Right cardiac atrium (tissue), 5 donors: ENCODE data around the gene CHEK2. TPM values are rescaled to one million over a fixed set of nuclear protein-coding genes. Genes with fewer than 3 reads are reported as not detected.
"Not testable (repeated sequence)": the region's sequence is repeated elsewhere in the genome, so short reads cannot be mapped to it uniquely, and the experiment has no call there.

ENCODE experiments used
- ATAC-seq, 2 donors: fragments of 200-7000 bp; cut with Tn5 transposase; one replicate each; pipeline versions ENCODE4 v1.8.0 to v1.9.1; 2020; ENCODE audit warnings: moderate library complexity in 2 of 2, mild to moderate bottlenecking in 1 of 2
- DNase-seq, 3 donors: peaks; one replicate each; pipeline ENCODE4 v3.0.0-alpha.2; 2020
- H3K27ac ChIP-seq: one replicate; pipeline ENCODE4 v1.5.1; 2013; ENCODE audit warnings: mild to moderate bottlenecking, low read length, control low read depth, moderate library complexity
- H3K27me3 ChIP-seq: one replicate; pipeline ENCODE4 v1.6.1; 2013; ENCODE audit not compliant: control insufficient read depth, insufficient read depth
- H3K4me1 ChIP-seq: one replicate; pipeline ENCODE4 v1.6.1; 2013; ENCODE audit warnings: low read length; ENCODE audit not compliant: control insufficient read depth, insufficient read depth
- H3K4me3 ChIP-seq: one replicate; pipeline ENCODE4 v1.5.1; 2013; ENCODE audit warnings: low read length, control low read depth
- H3K9me3 ChIP-seq: one replicate; pipeline ENCODE4 v1.6.1; 2013; ENCODE audit warnings: low read length; ENCODE audit not compliant: control insufficient read depth
- WGBS: extraction: QIAGEN DNeasy Blood & Tissue Kit; methylation state at CpG from one replicate; pipeline ENCODE4 v1.1.7; 2013; 5-methylcytosine and 5-hydroxymethylcytosine counted together
- intact Hi-C, 4 donors: fragments of 100-400 bp; cut with DNase I; formaldehyde crosslinking; loops; one replicate each; pipeline versions ENCODE4 v1.11.0 to v1.14.0; 2022 to 2023
- polyA plus RNA-seq: library from polyadenylated mRNA; stranded (reverse); fragments of 200-250 nt; gene quantifications from one replicate; pipeline ENCODE4 v1.2.3, GENCODE V29; 2013
- total RNA-seq, 4 donors: library from RNA; stranded (reverse); fragmentation: NEBNext Ultra II Directional; extraction: Animal tissue kit (Norgen Biotek cat#: 25700); gene quantifications; one replicate each; pipeline ENCODE4 v1.2.1, GENCODE V29; 2021
- donor health status: healthy with polysubstance abuse.
- donor health status: DM: no; HTN: yes; CAD: no.
- donor health status: DM: no; HTN: no; CAD: no.
- donor health status: DM: no; HTN: yes; CAD: no; lungs with severe emphysema.
- donor health status: DM: yes; HTN: yes; CAD: no.

The CHEK2 gene
- total and polyA plus RNA-seq, 5 donors, result 2.3 to 12.6 (median 4.1) TPM

DNA sequence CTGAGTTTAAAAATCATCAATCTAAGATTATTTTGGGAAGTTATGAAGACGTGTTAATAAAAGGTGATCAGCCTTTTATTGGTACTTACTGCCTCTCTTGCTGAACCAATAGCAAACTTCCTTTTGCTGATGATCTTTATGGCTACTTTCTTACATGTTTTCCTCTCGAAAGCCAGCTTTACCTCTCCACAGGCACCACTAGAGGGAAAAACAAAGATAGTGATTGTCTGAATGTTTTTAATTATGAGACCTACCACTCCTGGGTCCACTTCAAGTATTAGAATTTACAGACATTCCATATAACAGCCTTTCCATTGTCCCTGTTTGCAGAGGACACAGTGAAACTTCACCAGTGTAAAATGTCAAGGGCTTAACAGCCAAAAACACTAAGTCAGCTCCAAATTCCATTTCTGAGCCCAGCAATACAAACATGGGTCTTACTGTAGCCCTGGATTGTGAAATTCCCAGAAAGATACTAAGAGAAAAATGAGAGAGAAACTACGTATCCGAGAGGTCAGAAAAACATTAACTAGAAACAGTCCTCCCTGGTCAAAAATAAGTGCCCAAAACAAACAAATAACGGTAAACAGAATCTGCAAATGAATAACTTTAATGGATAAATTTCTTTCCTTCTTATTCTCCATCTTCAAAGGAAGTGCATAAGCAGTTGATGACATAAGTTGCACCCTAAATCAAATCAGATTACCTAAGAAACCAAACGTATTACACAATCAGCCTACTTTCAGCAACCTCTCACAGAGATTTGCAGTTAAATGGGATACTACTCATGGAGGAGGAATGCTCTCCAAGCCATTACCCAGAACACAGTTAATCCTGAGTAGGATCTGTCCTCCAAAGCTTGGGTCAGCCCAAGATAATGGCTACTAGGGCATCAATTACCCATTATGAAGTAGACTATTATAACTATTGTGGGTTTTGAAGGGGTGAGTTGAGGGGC lies 29.5 kb downstream of the CHEK2 start:
- Histone ChIP-seq H3K4me3 (no peak overlapping the region), H3K4me1 (no peaks in the 10 kb centered on the region), H3K9me3 (no peaks in the 10 kb centered on the region), H3K27me3 (no peaks in the 10 kb centered on the region), H3K27ac (no peak overlapping the region)
- DNase-seq (no peak), ATAC-seq (peak; percentile 89 to 90)
- 53% methylated on average over 6 of the region's 6 CpGs for WGBS
- intact Hi-C loops, result no loop called here

DNA sequence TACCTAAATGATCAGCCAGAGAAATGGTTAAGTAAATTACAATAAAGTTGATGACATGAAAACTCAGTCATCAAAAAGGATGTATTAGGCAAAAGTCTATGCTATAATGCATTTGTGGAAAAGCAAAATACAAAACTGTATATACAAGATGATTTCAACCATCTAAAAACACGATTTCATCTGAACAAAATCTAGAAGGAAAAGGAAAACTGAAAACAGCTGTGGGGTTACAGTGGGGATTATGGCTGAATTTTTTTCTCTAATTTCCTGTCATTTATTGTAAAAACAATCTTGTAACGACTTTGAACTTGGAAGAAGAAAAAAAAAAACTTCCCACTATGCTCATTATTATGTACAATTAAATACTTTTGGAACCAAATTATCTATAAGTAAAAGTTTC lies 30.3 kb downstream of the CHEK2 start:
- 37% methylated on average over 2 of the region's 2 CpGs for WGBS
- no peak for ATAC-seq
- H3K27me3 ChIP-seq, result no peaks in the 10 kb centered on the region
- H3K4me1 ChIP-seq, result no peaks in the 10 kb centered on the region
- no peaks in the 10 kb centered on the region for H3K9me3 ChIP-seq
- H3K4me3 ChIP-seq, result no peak overlapping the region
- no peak for DNase-seq
- intact Hi-C loops, result no loop called here
- no peak overlapping the region for H3K27ac ChIP-seq

GRCh38 chr22:28710576-28711191 lies 30.9 kb downstream of the CHEK2 start:
- WGBS, result 42% methylated on average over 3 of the region's 3 CpGs
- no peaks in the 10 kb centered on the region for H3K4me1 ChIP-seq
- intact Hi-C loops, result no loop called here
- no peaks in the 10 kb centered on the region for H3K9me3 ChIP-seq
- ATAC-seq, result peak; percentile 47 to 66
- no peaks in the 10 kb centered on the region for H3K27me3 ChIP-seq
- H3K27ac ChIP-seq, result no peak overlapping the region
- no peak for DNase-seq
- H3K4me3 ChIP-seq, result peak overlapping the region; percentile 8

GRCh38 chr22:28710107-28710506 lies 31.5 kb downstream of the CHEK2 start:
- ATAC-seq (no peak), DNase-seq (no peak)
- Histone ChIP-seq H3K9me3 (no peaks in the 10 kb centered on the region), H3K27ac (no peak overlapping the region), H3K4me3 (no peak overlapping the region), H3K4me1 (no peaks in the 10 kb centered on the region), H3K27me3 (no peaks in the 10 kb centered on the region)
- intact Hi-C loops, result no loop called here

DNA sequence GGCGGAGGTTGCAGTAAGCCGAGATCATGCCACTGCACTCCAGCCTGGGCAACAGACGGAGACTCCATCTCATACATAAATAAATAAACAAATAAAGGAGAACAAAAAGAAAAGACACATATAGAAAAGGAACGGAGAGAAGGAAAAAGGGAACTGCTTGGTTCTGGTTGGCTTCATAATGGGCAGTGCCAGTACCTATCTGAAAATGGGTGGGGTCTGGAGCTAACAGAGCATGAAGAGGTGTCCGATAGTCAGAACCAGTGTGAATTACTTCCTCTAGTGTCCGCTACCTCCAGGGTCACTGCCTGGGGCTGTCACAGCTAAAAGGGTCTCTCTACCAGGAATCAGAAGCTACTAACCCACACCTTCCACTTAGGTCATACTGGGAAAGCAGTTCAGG lies 34.8 kb downstream of the CHEK2 start:
- Histone ChIP-seq H3K4me1 (no peaks in the 10 kb centered on the region), H3K9me3 (no peaks in the 10 kb centered on the region), H3K4me3 (no peak overlapping the region), H3K27me3 (no peaks in the 10 kb centered on the region), H3K27ac (no peak overlapping the region)
- DNase-seq (no peak), ATAC-seq (no peak)
- intact Hi-C loops, result no loop called here
- WGBS, result 93% methylated on average over 6 of the region's 6 CpGs

DNA sequence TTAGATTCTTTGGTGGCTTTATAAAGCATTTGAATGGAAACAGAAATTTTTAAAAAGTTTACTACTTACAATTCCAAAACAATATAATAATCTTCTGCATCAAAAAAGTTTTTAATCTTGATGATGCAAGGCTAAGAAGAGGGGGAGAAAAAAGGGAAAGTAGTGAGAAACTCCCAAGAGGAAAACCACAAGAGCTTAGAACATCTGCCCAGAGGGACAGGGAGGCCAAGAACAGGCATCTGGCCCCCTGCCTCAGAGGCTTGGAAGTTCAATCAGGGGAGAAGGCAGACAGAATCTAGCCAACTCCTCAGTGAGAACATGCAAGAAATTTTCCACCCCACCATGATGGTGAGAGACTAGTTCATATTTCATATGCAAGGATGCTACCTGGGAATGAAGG lies 38.2 kb downstream of the CHEK2 start:
- no peak for ATAC-seq
- intact Hi-C loops, result no loop called here
- Histone ChIP-seq H3K4me1 (no peaks in the 10 kb centered on the region), H3K27me3 (no peaks in the 10 kb centered on the region), H3K9me3 (no peaks in the 10 kb centered on the region), H3K4me3 (no peak overlapping the region), H3K27ac (no peak overlapping the region)
- no peak for DNase-seq

- no peak for DNase-seq
- H3K27ac ChIP-seq, result no peak overlapping the region
- 98% methylated on average over 2 of the region's 2 CpGs for WGBS
- H3K4me1 ChIP-seq, result no peaks in the 10 kb centered on the region
- H3K4me3 ChIP-seq, result no peak overlapping the region
- intact Hi-C loops, result no loop called here
- no peaks in the 10 kb centered on the region for H3K27me3 ChIP-seq
- H3K9me3 ChIP-seq, result no peaks in the 10 kb centered on the region
- no peak for ATAC-seq
Measured at GRCh38 chr22:28702891-28703290, 38.7 kb downstream of the CHEK2 start.

DNA sequence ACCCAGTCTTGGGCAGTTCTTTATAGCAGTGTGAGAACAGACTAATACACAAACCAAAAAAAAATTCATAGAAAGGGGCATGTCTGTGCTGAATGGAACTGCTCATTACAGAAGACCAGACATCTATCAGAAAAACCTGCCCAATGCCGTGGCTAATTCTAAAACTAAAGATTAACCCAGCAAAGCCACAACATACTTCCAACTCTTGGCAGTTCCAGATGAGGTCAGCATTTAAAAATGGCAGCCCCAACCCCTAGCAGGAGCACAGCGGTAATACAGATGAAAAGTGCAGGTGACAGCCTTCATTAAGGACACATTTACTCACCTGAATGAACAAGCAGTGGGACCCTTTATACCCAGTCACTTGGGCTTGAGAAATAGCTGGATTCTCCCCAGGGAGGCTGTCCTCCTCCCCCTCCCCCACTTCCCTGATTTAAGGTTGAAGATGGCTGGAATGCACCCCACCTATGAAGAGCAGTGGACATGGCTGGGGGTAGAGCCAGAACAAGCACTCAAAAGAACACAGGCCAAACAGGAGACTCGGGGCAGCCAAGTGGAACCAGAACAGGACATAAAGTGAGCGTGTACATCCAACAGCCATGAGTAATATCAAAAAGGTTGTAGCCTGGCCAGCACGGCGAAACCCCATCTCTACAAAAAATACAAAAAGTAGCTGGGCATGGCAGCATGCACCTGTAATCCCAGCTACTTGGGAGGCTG lies 48.4 kb downstream of the CHEK2 start:
- H3K27ac ChIP-seq, ATAC-seq, H3K4me1 ChIP-seq, intact Hi-C loops, H3K27me3 ChIP-seq, H3K9me3 ChIP-seq, H3K4me3 ChIP-seq, DNase-seq: not testable (repeated sequence)
- 94% methylated on average over 6 of the region's 6 CpGs for WGBS

DNA sequence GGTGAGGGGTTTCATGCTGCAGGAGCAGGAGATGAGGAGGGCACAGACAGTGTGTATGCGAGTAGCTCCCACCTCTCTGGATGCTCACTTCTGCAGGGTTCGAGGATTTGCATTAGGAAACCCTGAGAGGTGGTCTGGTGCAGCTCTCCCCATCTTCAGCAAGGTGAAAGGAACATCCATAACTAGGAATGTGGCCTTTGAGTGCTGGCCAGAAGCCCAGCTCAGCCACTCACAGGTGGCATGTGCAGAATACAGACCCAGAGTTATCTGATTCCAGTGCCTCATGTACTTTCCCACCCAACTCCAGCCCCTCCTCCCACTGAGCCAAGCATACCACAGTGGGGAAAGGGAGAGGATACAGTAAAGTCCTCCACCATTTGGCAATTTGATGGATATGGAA lies 51.8 kb downstream of the CHEK2 start:
- ATAC-seq, intact Hi-C loops: not testable (repeated sequence)

DNA sequence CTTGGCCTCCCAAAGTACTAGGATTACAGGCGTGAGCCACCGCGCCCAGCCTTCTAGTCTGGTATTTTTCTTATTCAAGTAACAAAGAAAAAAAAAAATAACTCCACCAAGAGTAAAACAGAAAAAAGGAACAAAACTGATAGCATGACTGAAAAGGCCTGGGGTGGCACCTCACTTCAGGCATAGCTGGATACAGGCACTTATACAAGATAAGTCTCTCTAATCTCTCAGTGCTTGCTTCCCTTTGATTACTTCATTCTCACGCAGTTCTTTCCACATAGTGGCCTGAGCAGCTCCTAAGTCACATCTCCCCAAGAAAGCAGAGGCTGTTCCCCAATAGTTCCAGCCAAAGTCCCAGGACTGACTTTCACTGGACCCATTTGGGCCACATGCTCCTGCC lies 58.7 kb downstream of the CHEK2 start:
- H3K27me3 ChIP-seq, H3K4me1 ChIP-seq, H3K4me3 ChIP-seq, H3K9me3 ChIP-seq, H3K27ac ChIP-seq, intact Hi-C loops, DNase-seq, ATAC-seq: not testable (repeated sequence)
- WGBS, result 83% methylated on average over 4 of the region's 4 CpGs

More for the DNA sequence above, 51.8 kb downstream of the CHEK2 start:
- H3K27ac ChIP-seq, H3K9me3 ChIP-seq, H3K4me1 ChIP-seq, H3K4me3 ChIP-seq, DNase-seq, H3K27me3 ChIP-seq: not testable (repeated sequence)
- WGBS, result 91% methylated on average over 2 of the region's 2 CpGs
